ENCODE data around the gene ZNF467. TPM values are rescaled to one million over a fixed set of nuclear protein-coding genes. Genes with fewer than 3 reads are reported as not detected.

The ZNF467 gene
- polyA plus RNA-seq, 4 donors, result 0.67 to 5.6 (median 3.9) TPM

GRCh38 chr7:149811831-149812490, 38.6 kb upstream of the ZNF467 start:
- no peak for DNase-seq
- no peaks in the 10 kb centered on the region for H3K36me3 ChIP-seq (ENCODE audit: control insufficient read depth in 3 of 3, insufficient read depth in 2 of 3, low read depth in 1 of 3, low read length in 3 of 3)
- H3K4me1 ChIP-seq (ENCODE audit: control insufficient read depth in 3 of 3, insufficient read depth in 2 of 3, low read depth in 1 of 3, low read length in 2 of 3), result no peaks in the 10 kb centered on the region
- no peaks in the 10 kb centered on the region for H3K9me3 ChIP-seq (ENCODE audit: control insufficient read depth in 2 of 2, insufficient read depth in 1 of 2, low read depth in 1 of 2, low read length in 1 of 2)
- no peaks in the 10 kb centered on the region for H3K27me3 ChIP-seq (ENCODE audit: control insufficient read depth in 3 of 3, insufficient read depth in 3 of 3, low read length in 3 of 3)
- H3K4me3 ChIP-seq (ENCODE audit: low read depth in 1 of 3, low read length in 3 of 3), result no peak overlapping the region
- H3K27ac ChIP-seq (ENCODE audit: low read depth in 1 of 3, low read length in 2 of 3), result no peak overlapping the region
- no peak for FAIRE-seq
- WGBS, 3 donors, result 85 to 90% (median 86%) methylated on average over 13 to 16 of the region's 16 CpGs

GRCh38 chr7:149811221-149811620, 37.8 kb upstream of the ZNF467 start:
- no peaks in the 10 kb centered on the region for H3K36me3 ChIP-seq (ENCODE audit: control insufficient read depth in 3 of 3, insufficient read depth in 2 of 3, low read depth in 1 of 3, low read length in 3 of 3)
- FAIRE-seq (no peak), DNase-seq (no peak)
- H3K4me3 ChIP-seq (ENCODE audit: low read depth in 1 of 3, low read length in 3 of 3), result no peak overlapping the region
- H3K27ac ChIP-seq (ENCODE audit: low read depth in 1 of 3, low read length in 2 of 3), result no peak overlapping the region
- no peaks in the 10 kb centered on the region for H3K27me3 ChIP-seq (ENCODE audit: control insufficient read depth in 3 of 3, insufficient read depth in 3 of 3, low read length in 3 of 3)
- no peaks in the 10 kb centered on the region for H3K9me3 ChIP-seq (ENCODE audit: control insufficient read depth in 2 of 2, insufficient read depth in 1 of 2, low read depth in 1 of 2, low read length in 1 of 2)
- 26 to 41% (median 36%) methylated on average over 3 of the region's 3 CpGs for WGBS, 3 donors
- no peaks in the 10 kb centered on the region for H3K4me1 ChIP-seq (ENCODE audit: control insufficient read depth in 3 of 3, insufficient read depth in 2 of 3, low read depth in 1 of 3, low read length in 2 of 3)

- 53 to 86% (median 69%) methylated on average over 2 of the region's 2 CpGs for WGBS, 3 donors
- Histone ChIP-seq H3K9me3 (ENCODE audit: control insufficient read depth in 2 of 2, insufficient read depth in 1 of 2, low read depth in 1 of 2, low read length in 1 of 2) (no peaks in the 10 kb centered on the region), H3K4me1 (ENCODE audit: control insufficient read depth in 3 of 3, insufficient read depth in 2 of 3, low read depth in 1 of 3, low read length in 2 of 3) (no peaks in the 10 kb centered on the region), H3K27ac (ENCODE audit: low read depth in 1 of 3, low read length in 2 of 3) (no peak overlapping the region), H3K36me3 (ENCODE audit: control insufficient read depth in 3 of 3, insufficient read depth in 2 of 3, low read depth in 1 of 3, low read length in 3 of 3) (no peaks in the 10 kb centered on the region), H3K4me3 (ENCODE audit: low read depth in 1 of 3, low read length in 3 of 3) (no peak overlapping the region), H3K27me3 (ENCODE audit: control insufficient read depth in 3 of 3, insufficient read depth in 3 of 3, low read length in 3 of 3) (no peaks in the 10 kb centered on the region)
- DNase-seq, result no peak
- no peak for FAIRE-seq
Measured at GRCh38 chr7:149809215-149809614, 35.8 kb upstream of the ZNF467 start.

DNA sequence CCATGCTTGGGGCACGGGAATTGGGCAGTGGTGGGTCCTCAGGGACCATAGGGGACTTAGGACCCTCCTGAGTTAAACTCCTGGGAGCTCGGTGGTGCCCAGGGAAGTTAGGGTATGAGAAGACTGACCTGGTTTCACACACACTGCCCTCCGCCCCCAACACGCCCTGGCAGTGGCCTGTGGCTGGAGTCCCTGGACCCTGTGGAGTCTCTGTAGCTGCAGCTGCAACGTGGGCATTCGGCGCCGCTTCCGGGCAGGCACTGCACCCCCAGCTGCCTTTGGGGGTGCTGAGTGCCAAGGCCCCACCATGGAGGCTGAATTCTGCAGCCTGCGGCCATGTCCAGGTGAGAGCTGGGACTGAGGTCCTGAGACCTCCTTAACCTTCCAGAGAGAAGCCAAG, 34.9 kb upstream of the ZNF467 start:
- Histone ChIP-seq H3K9me3 (ENCODE audit: control insufficient read depth in 2 of 2, insufficient read depth in 1 of 2, low read depth in 1 of 2, low read length in 1 of 2) (no peaks in the 10 kb centered on the region), H3K4me1 (ENCODE audit: control insufficient read depth in 3 of 3, insufficient read depth in 2 of 3, low read depth in 1 of 3, low read length in 2 of 3) (no peaks in the 10 kb centered on the region), H3K27me3 (ENCODE audit: control insufficient read depth in 3 of 3, insufficient read depth in 3 of 3, low read length in 3 of 3) (no peaks in the 10 kb centered on the region), H3K4me3 (ENCODE audit: low read depth in 1 of 3, low read length in 3 of 3) (no peak overlapping the region), H3K36me3 (ENCODE audit: control insufficient read depth in 3 of 3, insufficient read depth in 2 of 3, low read depth in 1 of 3, low read length in 3 of 3) (no peaks in the 10 kb centered on the region), H3K27ac (ENCODE audit: low read depth in 1 of 3, low read length in 2 of 3) (no peak overlapping the region)
- FAIRE-seq, result no peak
- WGBS, 3 donors, result 73 to 88% (median 80%) methylated on average over 10 of the region's 10 CpGs
- no peak for DNase-seq

- H3K36me3 ChIP-seq (ENCODE audit: control insufficient read depth in 3 of 3, insufficient read depth in 2 of 3, low read depth in 1 of 3, low read length in 3 of 3), result no peaks in the 10 kb centered on the region
- 63 to 78% (median 71%) methylated on average over 14 to 16 of the region's 16 CpGs for WGBS, 3 donors
- H3K27ac ChIP-seq (ENCODE audit: low read depth in 1 of 3, low read length in 2 of 3), result no peak overlapping the region
- no peak overlapping the region for H3K4me3 ChIP-seq (ENCODE audit: low read depth in 1 of 3, low read length in 3 of 3)
- H3K4me1 ChIP-seq (ENCODE audit: control insufficient read depth in 3 of 3, insufficient read depth in 2 of 3, low read depth in 1 of 3, low read length in 2 of 3), result no peaks in the 10 kb centered on the region
- no peak for FAIRE-seq
- H3K27me3 ChIP-seq (ENCODE audit: control insufficient read depth in 3 of 3, insufficient read depth in 3 of 3, low read length in 3 of 3), result peaks cover 0 to 4% (median 0%) of the 10 kb centered on the region in 3 donors
- no peaks in the 10 kb centered on the region for H3K9me3 ChIP-seq (ENCODE audit: control insufficient read depth in 2 of 2, insufficient read depth in 1 of 2, low read depth in 1 of 2, low read length in 1 of 2)
- no peak for DNase-seq
Measured at GRCh38 chr7:149806726-149807125, 33.3 kb upstream of the ZNF467 start.

DNA sequence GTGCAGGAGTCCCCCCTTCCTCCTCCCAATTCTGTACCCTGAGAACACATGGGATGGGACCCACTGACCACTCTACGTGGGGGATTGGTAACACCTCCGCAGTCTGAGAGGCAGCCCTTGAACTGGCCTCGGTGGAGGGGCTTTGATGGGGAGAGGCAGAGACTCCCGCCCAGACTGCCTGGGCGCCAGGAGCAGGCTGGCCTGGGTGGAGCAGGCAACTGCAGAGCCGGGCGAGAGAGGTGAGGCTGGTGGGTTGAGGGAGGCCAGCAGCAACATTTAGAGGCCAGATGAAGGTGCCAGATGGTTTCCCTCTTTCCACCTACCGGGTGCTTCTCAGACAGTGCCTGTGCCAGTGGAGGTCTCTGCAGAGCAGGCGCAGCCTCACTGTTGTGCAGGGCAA, 30.7 kb upstream of the ZNF467 start:
- Histone ChIP-seq H3K27ac (ENCODE audit: low read depth in 1 of 3, low read length in 2 of 3) (no peak overlapping the region), H3K4me3 (ENCODE audit: low read depth in 1 of 3, low read length in 3 of 3) (no peak overlapping the region), H3K4me1 (ENCODE audit: control insufficient read depth in 3 of 3, insufficient read depth in 2 of 3, low read depth in 1 of 3, low read length in 2 of 3) (no peaks in the 10 kb centered on the region), H3K27me3 (ENCODE audit: control insufficient read depth in 3 of 3, insufficient read depth in 3 of 3, low read length in 3 of 3) (peaks cover 0 to 4% (median 0%) of the 10 kb centered on the region in 3 donors), H3K36me3 (ENCODE audit: control insufficient read depth in 3 of 3, insufficient read depth in 2 of 3, low read depth in 1 of 3, low read length in 3 of 3) (no peaks in the 10 kb centered on the region), H3K9me3 (ENCODE audit: control insufficient read depth in 2 of 2, insufficient read depth in 1 of 2, low read depth in 1 of 2, low read length in 1 of 2) (no peaks in the 10 kb centered on the region)
- DNase-seq, result no peak
- no peak for FAIRE-seq
- 67 to 76% (median 68%) methylated on average over 9 of the region's 9 CpGs for WGBS, 3 donors

DNA sequence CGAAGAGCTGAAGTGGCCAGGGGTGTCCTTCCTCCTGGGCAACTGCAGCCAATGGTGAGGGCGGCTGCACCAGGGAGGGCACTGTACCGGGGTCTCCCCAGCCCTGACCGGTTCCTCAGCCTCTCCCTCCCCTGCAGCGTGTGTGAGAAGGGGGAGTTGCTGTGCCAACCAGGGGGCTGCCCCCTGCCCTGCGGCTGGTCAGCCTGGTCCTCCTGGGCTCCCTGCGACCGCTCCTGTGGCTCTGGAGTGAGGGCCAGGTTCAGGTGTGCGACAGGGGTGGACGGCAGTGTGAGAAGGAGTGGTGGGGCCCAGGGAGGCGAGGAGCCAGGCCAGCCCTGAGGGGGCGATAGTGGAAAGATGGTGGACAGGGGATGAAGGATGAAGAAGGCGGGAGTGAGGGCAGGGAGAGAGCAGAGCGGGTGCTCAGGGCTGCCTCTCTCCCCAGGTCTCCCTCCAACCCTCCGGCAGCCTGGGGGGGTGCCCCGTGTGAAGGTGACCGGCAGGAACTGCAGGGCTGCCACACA, 30.2 kb upstream of the ZNF467 start:
- H3K9me3 ChIP-seq (ENCODE audit: control insufficient read depth in 2 of 2, insufficient read depth in 1 of 2, low read depth in 1 of 2, low read length in 1 of 2), result no peaks in the 10 kb centered on the region
- H3K4me1 ChIP-seq (ENCODE audit: control insufficient read depth in 3 of 3, insufficient read depth in 2 of 3, low read depth in 1 of 3, low read length in 2 of 3), result no peaks in the 10 kb centered on the region
- H3K27me3 ChIP-seq (ENCODE audit: control insufficient read depth in 3 of 3, insufficient read depth in 3 of 3, low read length in 3 of 3), result peaks cover 0 to 4% (median 0%) of the 10 kb centered on the region in 3 donors
- H3K4me3 ChIP-seq (ENCODE audit: low read depth in 1 of 3, low read length in 3 of 3), result no peak overlapping the region
- DNase-seq, result no peak
- H3K27ac ChIP-seq (ENCODE audit: low read depth in 1 of 3, low read length in 2 of 3), result no peak overlapping the region
- no peaks in the 10 kb centered on the region for H3K36me3 ChIP-seq (ENCODE audit: control insufficient read depth in 3 of 3, insufficient read depth in 2 of 3, low read depth in 1 of 3, low read length in 3 of 3)
- 71 to 77% (median 76%) methylated on average over 15 to 17 of the region's 17 CpGs for WGBS, 3 donors
- FAIRE-seq, result no peak

- 84 to 90% (median 85%) methylated on average over 11 to 12 of the region's 12 CpGs for WGBS, 3 donors
Measured at GRCh38 chr7:149802966-149803365, 29.6 kb upstream of the ZNF467 start.

DNA sequence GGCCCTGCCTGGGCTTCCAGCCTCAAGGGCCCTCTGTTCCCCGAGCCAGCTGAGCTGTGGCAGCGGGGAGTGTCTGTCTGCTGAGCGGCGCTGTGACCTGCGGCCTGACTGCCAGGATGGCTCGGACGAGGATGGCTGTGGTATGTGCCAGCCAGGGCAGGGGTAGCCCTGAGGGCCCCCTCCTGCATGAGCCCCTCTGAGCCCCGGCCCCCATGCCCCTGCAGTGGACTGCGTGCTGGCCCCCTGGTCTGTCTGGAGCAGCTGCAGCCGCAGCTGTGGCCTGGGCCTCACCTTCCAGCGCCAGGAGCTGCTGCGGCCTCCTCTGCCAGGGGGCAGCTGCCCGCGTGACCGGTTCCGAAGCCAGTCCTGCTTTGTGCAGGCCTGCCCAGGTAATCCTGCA, 28.4 kb upstream of the ZNF467 start:
- no peaks in the 10 kb centered on the region for H3K9me3 ChIP-seq (ENCODE audit: control insufficient read depth in 2 of 2, insufficient read depth in 1 of 2, low read depth in 1 of 2, low read length in 1 of 2)
- FAIRE-seq, result no peak
- H3K27me3 ChIP-seq (ENCODE audit: control insufficient read depth in 3 of 3, insufficient read depth in 3 of 3, low read length in 3 of 3), result peaks cover 0 to 4% (median 0%) of the 10 kb centered on the region in 3 donors
- no peaks in the 10 kb centered on the region for H3K36me3 ChIP-seq (ENCODE audit: control insufficient read depth in 3 of 3, insufficient read depth in 2 of 3, low read depth in 1 of 3, low read length in 3 of 3)
- WGBS, 3 donors, result 82 to 89% (median 82%) methylated on average over 13 to 16 of the region's 16 CpGs
- DNase-seq, result no peak
- H3K4me3 ChIP-seq (ENCODE audit: low read depth in 1 of 3, low read length in 3 of 3), result no peak overlapping the region
- no peak overlapping the region for H3K27ac ChIP-seq (ENCODE audit: low read depth in 1 of 3, low read length in 2 of 3)
- no peaks in the 10 kb centered on the region for H3K4me1 ChIP-seq (ENCODE audit: control insufficient read depth in 3 of 3, insufficient read depth in 2 of 3, low read depth in 1 of 3, low read length in 2 of 3)

More at GRCh38 chr7:149802966-149803365, 29.6 kb upstream of the ZNF467 start:
- no peak overlapping the region for H3K4me3 ChIP-seq (ENCODE audit: low read depth in 1 of 3, low read length in 3 of 3)
- H3K4me1 ChIP-seq (ENCODE audit: control insufficient read depth in 3 of 3, insufficient read depth in 2 of 3, low read depth in 1 of 3, low read length in 2 of 3), result no peaks in the 10 kb centered on the region
- no peak overlapping the region for H3K27ac ChIP-seq (ENCODE audit: low read depth in 1 of 3, low read length in 2 of 3)
- no peak for FAIRE-seq
- DNase-seq, result no peak
- H3K27me3 ChIP-seq (ENCODE audit: control insufficient read depth in 3 of 3, insufficient read depth in 3 of 3, low read length in 3 of 3), result peaks cover 0 to 4% (median 0%) of the 10 kb centered on the region in 3 donors
- H3K36me3 ChIP-seq (ENCODE audit: control insufficient read depth in 3 of 3, insufficient read depth in 2 of 3, low read depth in 1 of 3, low read length in 3 of 3), result no peaks in the 10 kb centered on the region
- no peaks in the 10 kb centered on the region for H3K9me3 ChIP-seq (ENCODE audit: control insufficient read depth in 2 of 2, insufficient read depth in 1 of 2, low read depth in 1 of 2, low read length in 1 of 2)

All from small intestine (tissue), 7 donors.